ENCODE data around the gene DGKZ.

GRCh38 chr11:46381048-46381818, 34.0 kb downstream of the DGKZ start, which contains the start of gene MDK:
- TF ChIP-seq, protein P1, sequence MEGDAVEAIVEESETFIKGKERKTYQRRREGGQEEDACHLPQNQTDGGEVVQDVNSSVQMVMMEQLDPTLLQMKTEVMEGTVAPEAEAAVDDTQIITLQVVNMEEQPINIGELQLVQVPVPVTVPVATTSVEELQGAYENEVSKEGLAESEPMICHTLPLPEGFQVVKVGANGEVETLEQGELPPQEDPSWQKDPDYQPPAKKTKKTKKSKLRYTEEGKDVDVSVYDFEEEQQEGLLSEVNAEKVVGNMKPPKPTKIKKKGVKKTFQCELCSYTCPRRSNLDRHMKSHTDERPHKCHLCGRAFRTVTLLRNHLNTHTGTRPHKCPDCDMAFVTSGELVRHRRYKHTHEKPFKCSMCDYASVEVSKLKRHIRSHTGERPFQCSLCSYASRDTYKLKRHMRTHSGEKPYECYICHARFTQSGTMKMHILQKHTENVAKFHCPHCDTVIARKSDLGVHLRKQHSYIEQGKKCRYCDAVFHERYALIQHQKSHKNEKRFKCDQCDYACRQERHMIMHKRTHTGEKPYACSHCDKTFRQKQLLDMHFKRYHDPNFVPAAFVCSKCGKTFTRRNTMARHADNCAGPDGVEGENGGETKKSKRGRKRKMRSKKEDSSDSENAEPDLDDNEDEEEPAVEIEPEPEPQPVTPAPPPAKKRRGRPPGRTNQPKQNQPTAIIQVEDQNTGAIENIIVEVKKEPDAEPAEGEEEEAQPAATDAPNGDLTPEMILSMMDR (IDR thresholded peaks at IDR 0.05; ENCODE audit: low read length) = no peak
- no peak for TF ChIP-seq EZH2 (IDR thresholded peaks at IDR 0.05; ENCODE audit: borderline replicate concordance, low read length)
